ENCODE results near the gene ELAVL3. TPM values are rescaled to one million over a fixed set of nuclear protein-coding genes. Genes with fewer than 3 reads are reported as not detected.

ELAVL3 gene
- polyA plus RNA-seq, 3 donors from 2014 or later, result not detected

- no peaks in the 10 kb centered on the region for H3K9me3 Mint-ChIP-seq
Measured at GRCh38 chr19:11426656-11427055, 54.2 kb downstream of the ELAVL3 start.

GRCh38 chr19:11425719-11426457 lies 55.0 kb downstream of the ELAVL3 start:
- Mint-ChIP-seq H3K4me3 (no peak overlapping the region), H3K27me3 (ENCODE audit: low read depth in 3 of 3) (peaks cover 12 to 17% (median 12%) of the 10 kb centered on the region in 3 donors), H3K9me3 (no peaks in the 10 kb centered on the region), H3K4me1 (peaks cover 24% of the 10 kb centered on the region in 2 donors), H3K36me3 (no peaks in the 10 kb centered on the region), H3K27ac (no peak overlapping the region)
- no peak for DNase-seq

More at GRCh38 chr19:11426656-11427055, 54.2 kb downstream of the ELAVL3 start:
- Mint-ChIP-seq H3K27me3 (ENCODE audit: low read depth in 3 of 3) (peaks cover 7 to 16% (median 9%) of the 10 kb centered on the region in 3 donors), H3K4me1 (peaks cover 17 to 19% of the 10 kb centered on the region in 2 donors), H3K36me3 (no peaks in the 10 kb centered on the region), H3K27ac (no peak overlapping the region), H3K4me3 (no peak overlapping the region)
- DNase-seq, result no peak

GRCh38 chr19:11423791-11424181 lies 57.1 kb downstream of the ELAVL3 start:
- DNase-seq, result no peak
- Mint-ChIP-seq H3K27ac (no peak overlapping the region), H3K36me3 (no peaks in the 10 kb centered on the region), H3K4me1 (peaks cover 30 to 31% of the 10 kb centered on the region in 2 donors), H3K27me3 (ENCODE audit: low read depth in 3 of 3) (peaks cover 15 to 24% (median 16%) of the 10 kb centered on the region in 3 donors), H3K9me3 (no peaks in the 10 kb centered on the region), H3K4me3 (no peak overlapping the region)

GRCh38 chr19:11423164-11423790 lies 57.6 kb downstream of the ELAVL3 start:
- Mint-ChIP-seq H3K4me3 (peak overlapping the region; percentile 77 to 87 (median 84)), H3K36me3 (no peaks in the 10 kb centered on the region), H3K27me3 (ENCODE audit: low read depth in 3 of 3) (peaks cover 14 to 26% (median 16%) of the 10 kb centered on the region in 3 donors), H3K27ac (peak overlapping the region in 1 of 6 donors; percentile 53), H3K4me1 (peaks cover 30 to 31% of the 10 kb centered on the region in 2 donors), H3K9me3 (no peaks in the 10 kb centered on the region)
- no peak for DNase-seq

GRCh38 chr19:11422163-11423065 lies 58.4 kb downstream of the ELAVL3 start:
- Mint-ChIP-seq H3K4me1 (peaks cover 30 to 31% of the 10 kb centered on the region in 2 donors), H3K9me3 (no peaks in the 10 kb centered on the region), H3K27ac (peak overlapping the region in 3 of 6 donors; percentile 10 to 75 (median 34)), H3K4me3 (peak overlapping the region; percentile 77 to 87 (median 84)), H3K36me3 (no peaks in the 10 kb centered on the region), H3K27me3 (ENCODE audit: low read depth in 3 of 3) (peaks cover 15 to 25% (median 16%) of the 10 kb centered on the region in 3 donors)
- DNase-seq, result peak; percentile 69 to 76 (median 75)

GRCh38 chr19:11421371-11422098 lies 59.3 kb downstream of the ELAVL3 start:
- Mint-ChIP-seq H3K27me3 (ENCODE audit: low read depth in 3 of 3) (peaks cover 17 to 25% (median 18%) of the 10 kb centered on the region in 3 donors), H3K27ac (peak overlapping the region in 4 of 6 donors; percentile 10 to 75 (median 46)), H3K36me3 (no peaks in the 10 kb centered on the region), H3K9me3 (no peaks in the 10 kb centered on the region), H3K4me1 (peaks cover 30 to 31% of the 10 kb centered on the region in 2 donors), H3K4me3 (peak overlapping the region; percentile 69 to 86 (median 83))
- peak; percentile 44 to 49 (median 49) for DNase-seq

GRCh38 chr19:11420429-11421370 lies 60.1 kb downstream of the ELAVL3 start:
- no peak overlapping the region for H3K27ac Mint-ChIP-seq
- H3K27me3 Mint-ChIP-seq (ENCODE audit: low read depth in 3 of 3), result peaks cover 17 to 25% (median 20%) of the 10 kb centered on the region in 3 donors
- no peaks in the 10 kb centered on the region for H3K36me3 Mint-ChIP-seq
- peaks cover 30 to 31% of the 10 kb centered on the region in 2 donors for H3K4me1 Mint-ChIP-seq
- H3K4me3 Mint-ChIP-seq, result peak overlapping the region; percentile 69 to 86 (median 83)
- H3K9me3 Mint-ChIP-seq, result no peaks in the 10 kb centered on the region
- no peak for DNase-seq

GRCh38 chr19:11418549-11419506 lies 62.0 kb downstream of the ELAVL3 start, which contains the start of gene RGL3:
Gene RGL3 (minus strand): TSS chr19:11419314. CDS start chr19:11419278, 36 bp downstream.
- Mint-ChIP-seq H3K9me3 (no peaks in the 10 kb centered on the region), H3K27me3 (ENCODE audit: low read depth in 3 of 3) (peaks cover 15 to 20% (median 17%) of the 10 kb centered on the region in 3 donors), H3K27ac (no peak within 1 kb of the TSS), H3K4me3 (peak within 1 kb of the TSS in 4 of 5 donors; percentile 30 to 66 (median 50)), H3K36me3 (no peaks in the 10 kb centered on the region), H3K4me1 (peaks cover 30 to 31% of the 10 kb centered on the region in 2 donors)
- DNase-seq, result no peak

- no peaks in the 10 kb centered on the region for H3K9me3 Mint-ChIP-seq
- peaks cover 24 to 26% of the 10 kb centered on the region in 2 donors for H3K4me1 Mint-ChIP-seq
- H3K36me3 Mint-ChIP-seq, result no peaks in the 10 kb centered on the region
- H3K27me3 Mint-ChIP-seq (ENCODE audit: low read depth in 3 of 3), result peaks cover 13 to 15% (median 14%) of the 10 kb centered on the region in 3 donors
- no peak overlapping the region for H3K4me3 Mint-ChIP-seq
- H3K27ac Mint-ChIP-seq, result no peak overlapping the region
- DNase-seq, result no peak
Measured at GRCh38 chr19:11418094-11418548, 62.7 kb downstream of the ELAVL3 start.

GRCh38 chr19:11416346-11417052 lies 64.3 kb downstream of the ELAVL3 start:
- Mint-ChIP-seq H3K27ac (no peak overlapping the region), H3K27me3 (ENCODE audit: low read depth in 3 of 3) (peaks cover 9 to 12% (median 10%) of the 10 kb centered on the region in 3 donors), H3K36me3 (no peaks in the 10 kb centered on the region)

GRCh38 chr19:11414544-11414943 lies 66.3 kb downstream of the ELAVL3 start:
- no peak for DNase-seq
- H3K27ac Mint-ChIP-seq, result no peak overlapping the region
- H3K4me3 Mint-ChIP-seq, result no peak overlapping the region
- H3K36me3 Mint-ChIP-seq, result no peaks in the 10 kb centered on the region
- H3K4me1 Mint-ChIP-seq, result no peaks in the 10 kb centered on the region
- H3K9me3 Mint-ChIP-seq, result no peaks in the 10 kb centered on the region
- peaks cover 8% of the 10 kb centered on the region in 3 donors for H3K27me3 Mint-ChIP-seq (ENCODE audit: low read depth in 3 of 3)

More at GRCh38 chr19:11416346-11417052, 64.3 kb downstream of the ELAVL3 start:
- DNase-seq, result no peak
- H3K4me1 Mint-ChIP-seq, result peaks cover 10 to 12% of the 10 kb centered on the region in 2 donors
- no peak overlapping the region for H3K4me3 Mint-ChIP-seq
- H3K9me3 Mint-ChIP-seq, result no peaks in the 10 kb centered on the region

Data from immature natural killer cell (primary cell).